GM19455 (cell line): ENCODE data around the gene OR10G8.

ENCODE experiments used
- ATAC-seq: cut with Tn5 transposase; IDR thresholded peaks from one replicate; pipeline ENCODE4 v1.9.1; 2021; ENCODE audit not compliant: unreplicated experiment

Gene OR10G8

DNA sequence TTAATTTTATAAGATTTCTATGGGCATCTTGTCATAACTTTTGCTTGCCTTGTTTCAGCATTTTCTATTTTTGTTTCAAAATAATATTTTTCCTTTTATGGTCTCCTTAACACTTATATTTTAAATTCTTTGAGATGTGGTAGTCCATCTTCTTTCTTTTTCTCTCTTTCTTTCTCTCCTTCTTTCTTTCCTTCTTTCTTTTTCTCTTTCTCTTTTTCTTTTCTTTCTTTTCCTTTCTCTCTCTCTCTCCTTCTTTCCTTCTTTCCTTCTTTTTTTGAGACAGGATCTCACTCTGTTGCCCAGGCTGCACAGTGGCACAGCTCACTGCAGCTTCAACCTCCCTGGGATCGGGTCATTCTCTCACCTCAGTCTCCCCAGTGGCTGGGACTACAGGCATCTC is 50.7 kb downstream of the OR10G8 start:
- ATAC-seq: no peak

DNA sequence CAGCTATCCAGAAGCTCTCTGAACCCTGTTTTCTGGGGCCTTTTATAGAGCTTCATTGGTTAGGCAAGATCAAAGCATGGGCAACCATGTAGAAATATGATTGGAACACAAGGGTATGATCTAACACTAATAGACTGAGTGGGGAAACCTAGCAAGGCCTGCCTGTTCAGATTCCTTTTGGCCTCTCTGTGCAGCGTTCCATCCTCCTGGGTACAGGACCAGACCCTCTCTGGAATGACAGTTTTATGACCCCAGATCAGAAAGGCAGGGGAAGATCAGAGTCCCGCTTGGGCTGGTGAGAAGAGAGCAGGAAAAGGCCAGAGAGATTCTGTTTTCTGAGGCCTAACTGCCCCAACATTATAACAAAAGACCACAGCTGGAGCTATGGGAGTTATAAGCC is 52.0 kb downstream of the OR10G8 start:
- no peak for ATAC-seq

DNA sequence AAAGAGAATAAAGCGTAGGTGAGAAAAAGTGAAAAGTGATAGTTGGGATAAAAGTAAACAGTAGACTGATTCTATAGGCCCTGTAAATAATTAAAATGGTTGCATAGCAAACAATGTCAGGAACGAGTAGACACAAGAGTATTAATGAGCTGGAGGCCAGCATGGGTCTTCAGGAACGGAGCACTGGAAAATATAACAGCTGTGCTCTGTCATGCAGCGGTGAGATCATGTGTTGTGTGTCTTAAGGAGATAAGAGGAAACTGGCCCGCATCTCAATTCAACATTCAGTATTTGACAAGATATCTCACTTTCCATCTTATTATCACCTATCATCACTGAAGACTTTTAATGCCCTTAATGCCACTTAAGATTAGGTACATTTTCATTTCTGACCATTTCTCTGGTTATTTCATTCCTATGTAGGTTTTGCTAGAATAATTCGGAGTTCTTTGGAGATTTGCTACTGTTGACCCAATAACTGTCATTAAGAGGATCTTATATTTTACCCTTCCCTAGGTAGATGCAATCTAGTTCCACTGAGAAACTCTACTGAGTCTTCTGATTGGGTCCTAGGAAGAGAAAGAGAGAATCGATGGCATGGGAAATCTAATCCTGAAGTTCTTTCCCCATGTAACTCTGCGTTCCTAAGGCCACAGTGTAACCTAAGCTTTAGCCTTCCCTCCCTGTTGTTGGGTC is 53.2 kb downstream of the OR10G8 start:
- ATAC-seq: no peak
